Measurements from ENCODE around the gene SLC35F3.

- no peak for TF ChIP-seq CTCF (conservative IDR thresholded peaks at IDR 0.05 in 1 of 2, IDR thresholded peaks at IDR 0.05 in 1 of 2; ENCODE audit: extremely low read depth in 1 of 2, insufficient read depth in 1 of 2, low read depth in 1 of 2, low read length in 2 of 2)
- no peak for TF ChIP-seq EZH2 (IDR thresholded peaks at IDR 0.05; ENCODE audit: borderline replicate concordance, low read length)
Measured at GRCh38 chr1:234014208-234014607, 109.7 kb downstream of the SLC35F3 start.

Data from mammary epithelial cell (primary cell).